GM12878 (cell line): Measurements from ENCODE around the gene CCHCR1. TPM values are rescaled to one million over a fixed set of nuclear protein-coding genes. Genes with fewer than 3 reads are reported as not detected.

Source experiments
- ATAC-seq: fragments of 200-7000 bp; cut with Tn5 transposase; 3 replicates; pipeline ENCODE4 v1.9.1; 2020; ENCODE audit warnings: mild to moderate bottlenecking, moderate library complexity
- BruUV-seq: library from RNA; stranded (reverse); fragments of 400-500 nt; replicated peaks from 2 replicates; lab custom pipeline; 2021; lab: Mats Ljungman, UMichigan
- CTCF ChIA-PET: fragments of 300-600 bp; sonication (Branson Sonifier 250); formaldehyde crosslinking; extraction: SDS; loops from one replicate; lab custom pipeline; 2021; ENCODE audit warnings: inconsistent platforms; lab: Yijun Ruan, JAX
- POLR2A ChIA-PET: fragments of 350-600 bp; formaldehyde crosslinking; extraction: SDS; loops from one replicate; lab custom pipeline; 2021; ENCODE audit warnings: inconsistent platforms; lab: Charles Lee
- RAD21 ChIA-PET: fragments of 300-600 bp; sonication (Branson Sonifier 250); formaldehyde crosslinking; loops from one replicate; lab custom pipeline; 2023; ENCODE audit warnings: antibody characterized with exemption; ENCODE audit not compliant: unreplicated experiment; lab: Charles Lee
- SMC1A ChIA-PET: fragments of 300-600 bp; sonication (Branson Sonifier 250); formaldehyde crosslinking; loops from one replicate; lab custom pipeline; 2023; ENCODE audit not compliant: unreplicated experiment, uncharacterized antibody; lab: Charles Lee
- DNase-seq: peaks from one replicate; pipeline ENCODE4 v3.0.0-alpha.2; 2011; ENCODE audit warnings: low read depth, low spot score
- FAIRE-seq: peaks from 3 replicates; lab custom pipeline; 2011; peaks lifted over from hg19 to GRCh38; lab: Jason Lieb, UNC
- H2AFZ ChIP-seq: 2 replicates; pipeline ENCODE4 v1.6.0; 2011; ENCODE audit warnings: low read depth, low read length, control low read depth; ENCODE audit not compliant: control insufficient read depth
- H3K27ac ChIP-seq: 2 replicates; pipeline ENCODE4 v1.5.1; 2011; ENCODE audit warnings: control low read depth; ENCODE audit not compliant: control insufficient read depth, insufficient read depth
- H3K27me3 ChIP-seq, 2 experiments: replicated peaks in 1 of 2; 2 replicates each; pipeline versions ENCODE4 v1.6.0 to v1.6.1; 2011; ENCODE audit warnings: low read length in 1 of 2; ENCODE audit not compliant: control insufficient read depth in 2 of 2, insufficient read depth in 2 of 2
- H3K36me3 ChIP-seq, 2 experiments: 2 replicates each; pipeline ENCODE4 v1.5.1; 2011; ENCODE audit warnings: low read length in 1 of 2; ENCODE audit not compliant: control insufficient read depth in 2 of 2, insufficient read depth in 2 of 2
- H3K4me1 ChIP-seq: 2 replicates; pipeline ENCODE4 v1.6.1; 2011; ENCODE audit warnings: mild to moderate bottlenecking, low read length, moderate library complexity, mixed read lengths; ENCODE audit not compliant: control insufficient read depth, insufficient read depth
- H3K4me2 ChIP-seq: 2 replicates; pipeline ENCODE4 v1.6.0; 2011; ENCODE audit warnings: control low read depth; ENCODE audit not compliant: control insufficient read depth, insufficient read depth
- H3K4me3 ChIP-seq: fragments of 200-600 bp; sonication (generic); 2 replicates; pipeline ENCODE4 v1.5.1; 2016
- H3K79me2 ChIP-seq: 2 replicates; pipeline ENCODE4 v1.6.0; 2011; ENCODE audit warnings: low read length; ENCODE audit not compliant: control insufficient read depth, insufficient read depth
- H3K9ac ChIP-seq: 2 replicates; pipeline ENCODE4 v1.8.0; 2011; ENCODE audit warnings: low read length, control low read depth, mixed read lengths; ENCODE audit not compliant: control insufficient read depth, insufficient read depth
- H3K9me3 ChIP-seq: replicated peaks from 3 replicates; pipeline ENCODE4 v1.5.1; 2011; ENCODE audit warnings: mild to moderate bottlenecking, low read length; ENCODE audit not compliant: control insufficient read depth, insufficient read depth
- H4K20me1 ChIP-seq: 2 replicates; pipeline ENCODE4 v1.6.0; 2011; ENCODE audit not compliant: control insufficient read depth, insufficient read depth
- ASH2L ChIP-seq: fragments of 300-600, 200-600 bp; sonication (generic); IDR thresholded peaks from 2 replicates; pipeline ENCODE4 v1.6.1; 2017; ENCODE audit warnings: low read depth, mild to moderate bottlenecking, borderline replicate concordance
- CBFB ChIP-seq: IDR thresholded peaks from 2 replicates; pipeline ENCODE4 v1.6.1; 2016; ENCODE audit warnings: antibody characterized with exemption, low read depth
- ELK1 ChIP-seq: IDR thresholded peaks from 2 replicates; pipeline ENCODE4 v1.6.1; 2012; ENCODE audit warnings: low read depth, low read length, improper control_type of control experiment
- GABPA ChIP-seq: IDR thresholded peaks from 2 replicates; pipeline ENCODE4 v1.6.1; 2014; ENCODE audit warnings: antibody characterized with exemption, low read depth, mild to moderate bottlenecking, inconsistent platforms
- HDAC6 ChIP-seq: fragments of 200-600 bp; sonication (generic); IDR thresholded peaks from one replicate; pipeline ENCODE4 v1.8.0; 2017; ENCODE audit warnings: antibody characterized with exemption; ENCODE audit not compliant: unreplicated experiment
- LARP7 ChIP-seq: fragments of 450-650 bp; IDR thresholded peaks from 2 replicates; pipeline ENCODE4 v1.6.1; 2017; ENCODE audit warnings: mild to moderate bottlenecking
- MEF2A ChIP-seq: IDR thresholded peaks from 2 replicates; pipeline ENCODE4 v1.6.1; 2011; ENCODE audit warnings: low read depth, mild to moderate bottlenecking, low read length, moderate library complexity; ENCODE audit not compliant: insufficient read depth
- MXI1 ChIP-seq: fragments of 150-350 bp; IDR thresholded peaks from 2 replicates; pipeline ENCODE4 v1.6.1; 2011; ENCODE audit warnings: low read depth, mild to moderate bottlenecking, inconsistent platforms, low read length, improper control_type of control experiment
- NBN ChIP-seq: fragments of 450-650 bp; IDR thresholded peaks from 2 replicates; pipeline ENCODE4 v1.6.1; 2016
- POU2F2 ChIP-seq: IDR thresholded peaks from 3 replicates; pipeline ENCODE4 v1.6.1; 2011; ENCODE audit warnings: low read depth, mild to moderate bottlenecking, low read length, borderline replicate concordance
- RAD51 ChIP-seq: fragments of 450-650 bp; IDR thresholded peaks from 2 replicates; pipeline ENCODE4 v1.6.1; 2016; ENCODE audit warnings: moderate library complexity, mild to moderate bottlenecking, inconsistent platforms
- REST ChIP-seq: IDR thresholded peaks from 2 replicates; pipeline ENCODE4 v1.6.1; 2012; ENCODE audit warnings: mild to moderate bottlenecking, low read depth, low read length
- RUNX3 ChIP-seq: IDR thresholded peaks from 2 replicates; pipeline ENCODE4 v1.6.1; 2012; ENCODE audit warnings: low read length, inconsistent platforms
- SMAD1 ChIP-seq: fragments of 450-650 bp; IDR thresholded peaks from 2 replicates; pipeline ENCODE4 v1.6.1; 2018; ENCODE audit warnings: mild to moderate bottlenecking, low read depth; ENCODE audit not compliant: partially characterized antibody
- SREBF2 ChIP-seq: IDR thresholded peaks from 2 replicates; pipeline ENCODE4 v1.6.1; 2012; ENCODE audit warnings: mild to moderate bottlenecking, low read length
- SRF ChIP-seq, 2 experiments: IDR thresholded peaks; 2 replicates each; pipeline ENCODE4 v1.6.1; 2011; ENCODE audit warnings: low read depth in 2 of 2, low read length in 2 of 2, mild to moderate bottlenecking in 1 of 2, moderate library complexity in 1 of 2
- WGBS: methylation state at CpG from one replicate; pipeline ENCODE4 v1.1.6; 2016; ENCODE audit warnings: low lambda C conversion rate; ENCODE audit not compliant: insufficient replicate concordance, insufficient coverage; ENCODE audit errors: missing lambda C conversion rate; 5-methylcytosine and 5-hydroxymethylcytosine counted together
- in situ Hi-C: fragments of 300-500 bp; cut with MboI; formaldehyde crosslinking; loops from 9 replicates; pipeline ENCODE4 v1.14.3; 2018; ENCODE audit warnings: mixed read lengths
- intact Hi-C: fragments of 100-400 bp; cut with micrococcal nuclease; formaldehyde crosslinking; loops from one replicate; pipeline ENCODE4 v1.14.2; 2022; ENCODE audit not compliant: unreplicated experiment
- polyA plus RNA-seq, 11 experiments: library from polyadenylated mRNA; depleted of rRNA in 4 of 11; unstranded in 6 of 11; stranded (reverse) in 5 of 11; fragments of >200 nt; fragmentation: Nextera tagmentation in 4 of 11; fragmentation: Illumina TruSeq in 1 of 11; extraction: Ambion mirVana in 4 of 11; extraction: Trizol in 1 of 11; gene quantifications; 1 replicate in 1 of 11; 2 replicates in 10 of 11; pipeline versions ENCODE4 v1.2.1 to v1.2.3, GENCODE V29; 2011 to 2016; ENCODE audit warnings: inconsistent platforms in 2 of 11, missing spikeins in 2 of 11, low read depth in 1 of 11
- total RNA-seq, 4 experiments: library from RNA; depleted of rRNA in 3 of 4; stranded (reverse); fragments of >200 nt in 3 of 4; fragmentation: Illumina TruSeq in 1 of 4; extraction: Trizol in 1 of 4; gene quantifications; 2 replicates each; pipeline versions ENCODE4 v1.2.1 to v1.2.3, GENCODE V29; 2013 to 2021

The CCHCR1 gene
- total and polyA plus RNA-seq, 10 of the 15 experiments (the other 5 are each of a cell fraction or from before 2014, with no cell fraction given), result 1.0 to 35.2 (median 24.7) TPM

GRCh38 chr6:31173406-31173805 is 15.8 kb upstream of the CCHCR1 start:
- CTCF ChIA-PET, result no interaction called here
- Histone ChIP-seq H3K9ac (no peak overlapping the region), H3K79me2 (no peaks in the 10 kb centered on the region), H4K20me1 (no peaks in the 10 kb centered on the region), H3K4me3 (no peak overlapping the region), H3K4me2 (no peak overlapping the region), H3K4me1 (peaks cover 5% of the 10 kb centered on the region), H2AFZ (no peak overlapping the region), H3K36me3 (0 out of 4 replicates have a peak, but pooled peaks cover 0 to 2% of the 10 kb centered on the region in 2 experiments), H3K27me3 (no peaks in the 10 kb centered on the region), H3K9me3 (no peaks in the 10 kb centered on the region), H3K27ac (no peak overlapping the region)
- POLR2A ChIA-PET, result no interaction called here
- SMC1A ChIA-PET, result no interaction called here
- RAD21 ChIA-PET, result no interaction called here
- intact Hi-C loops, result no loop called here
- in situ Hi-C loops, result no loop called here
- 59% methylated on average over 3 of the region's 3 CpGs for WGBS
- FAIRE-seq, result no peak
- DNase-seq, result no peak
- BruUV-seq, result no TSS peak
- ATAC-seq, result no peak
- TF ChIP-seq POU2F2, result no peak
- no peak for TF ChIP-seq ASH2L
- no peak for TF ChIP-seq MEF2A
- no peak for TF ChIP-seq REST
- TF ChIP-seq SREBF2, result no peak
- no peak for TF ChIP-seq RUNX3
- no peak for TF ChIP-seq SRF (IDR thresholded peaks at IDR 0.05; ENCODE audit: low read depth in 2 of 2, low read length in 2 of 2)
- TF ChIP-seq ELK1, result no peak
- TF ChIP-seq GABPA, result no peak
- no peak for TF ChIP-seq MXI1
- no peak for TF ChIP-seq HDAC6
- TF ChIP-seq LARP7, result no peak
- no peak for TF ChIP-seq CBFB
- TF ChIP-seq SMAD1, result no peak
- TF ChIP-seq NBN, result no peak
- TF ChIP-seq RAD51, result no peak
